ENCODE results near the gene KIAA1671. TPM values are rescaled to one million over a fixed set of nuclear protein-coding genes. Genes with fewer than 3 reads are reported as not detected.
A peak's percentile ranks its signal among the peaks of the same experiment; 100 is the strongest.

KIAA1671 gene
- total and polyA plus RNA-seq, 2 of the 4 experiments (the other 2 are of a cell fraction), result 0.02 TPM; not detected in 1

DNA sequence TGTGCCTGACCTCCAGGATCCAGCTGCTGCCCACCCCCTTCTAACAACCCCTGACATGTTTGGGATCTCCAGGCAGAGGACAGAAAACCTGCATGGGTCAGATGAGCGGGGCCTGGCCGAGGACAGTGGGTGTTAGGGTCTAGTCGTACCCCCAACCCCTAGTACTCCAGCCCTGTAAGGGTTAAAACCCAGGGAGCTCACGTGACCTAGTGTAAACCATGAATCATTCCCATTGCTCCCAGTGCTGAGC is 158.0 kb downstream of the KIAA1671 start:
- no peaks in the 10 kb centered on the region for H3K36me3 ChIP-seq (ENCODE audit: control insufficient read depth, insufficient read depth, low read length)
- H2BK120ac ChIP-seq (ENCODE audit: low read depth, low read length), result no peak overlapping the region
- no peak overlapping the region for H3K4ac ChIP-seq (ENCODE audit: low read depth, low read length)
- no peak overlapping the region for H2BK20ac ChIP-seq (ENCODE audit: low read depth, low read length)
- H3K18ac ChIP-seq (ENCODE audit: low read depth, low read length), result no peak overlapping the region
- in situ Hi-C loops (cut with MboI; ENCODE audit: low sequenced_read_pairs), result no loop called here
- no peak overlapping the region for H4K5ac ChIP-seq (ENCODE audit: low read depth, low read length)
- no peak overlapping the region for H3K23ac ChIP-seq (ENCODE audit: low read depth, low read length)
- no peaks in the 10 kb centered on the region for H3K9me1 ChIP-seq (ENCODE audit: insufficient read depth, low read length)
- ATAC-seq (ENCODE audit: low read depth), result peak; percentile 81
- H3K4me1 ChIP-seq (ENCODE audit: control insufficient read depth, insufficient read depth, low read length), result no peaks in the 10 kb centered on the region; the same call in 1 of the 2 replicates
- no peak overlapping the region for H2BK15ac ChIP-seq (ENCODE audit: low read depth, low read length)
- DNase-seq, result no peak
- H3K14ac ChIP-seq (replicated peaks; ENCODE audit: low read depth, low read length), result no peak overlapping the region
- no peak overlapping the region for H3K9ac ChIP-seq (ENCODE audit: low read depth, low read length)
- intact Hi-C loops (cut with micrococcal nuclease), result no loop called here
- WGBS, 2 experiments (ENCODE audit: extremely low coverage in 2 of 2, insufficient read length in 1 of 2), result no CpG with 5 or more reads among the region's 4 CpGs
- H2AK9ac ChIP-seq (replicated peaks; ENCODE audit: low read depth, low read length, poor library complexity), result no peak overlapping the region
- no peak overlapping the region for H2AK5ac ChIP-seq (ENCODE audit: low read depth, low read length)
- H3K4me2 ChIP-seq (ENCODE audit: low read depth, low read length), result no peak overlapping the region; the same call in 1 of the 2 replicates
- no peak overlapping the region for H4K8ac ChIP-seq (ENCODE audit: low read depth in 2 of 2, low read length in 2 of 2)
- no peaks in the 10 kb centered on the region for H3K79me1 ChIP-seq (ENCODE audit: low read depth in 1 of 2, low read length in 2 of 2)
- no peak overlapping the region for H2BK5ac ChIP-seq (ENCODE audit: low read depth, low read length, poor library complexity, severe bottlenecking)
- dilution Hi-C loops (cut with HindIII; ENCODE audit: low sequenced_read_pairs, unreplicated experiment), result no loop called here
- CTCF ChIA-PET, result interaction anchor here (0.6 kb wide), 2 partner anchors 334 to 469 kb away, joined by 3 to 7 read pairs; no protein-coding TSS in a partner anchor
- no peak overlapping the region for H3K27ac ChIP-seq (ENCODE audit: insufficient read depth, low read length)
- no TSS peak for BruUV-seq (replicated peaks)
- H2AFZ ChIP-seq (replicated peaks; ENCODE audit: low read length, poor library complexity), result no peak overlapping the region
- POLR2A ChIA-PET (ENCODE audit: unreplicated experiment), result no interaction called here
- H4K20me1 ChIP-seq (ENCODE audit: insufficient read depth, low read length), result no peaks in the 10 kb centered on the region
- TF ChIP-seq, protein P1, sequence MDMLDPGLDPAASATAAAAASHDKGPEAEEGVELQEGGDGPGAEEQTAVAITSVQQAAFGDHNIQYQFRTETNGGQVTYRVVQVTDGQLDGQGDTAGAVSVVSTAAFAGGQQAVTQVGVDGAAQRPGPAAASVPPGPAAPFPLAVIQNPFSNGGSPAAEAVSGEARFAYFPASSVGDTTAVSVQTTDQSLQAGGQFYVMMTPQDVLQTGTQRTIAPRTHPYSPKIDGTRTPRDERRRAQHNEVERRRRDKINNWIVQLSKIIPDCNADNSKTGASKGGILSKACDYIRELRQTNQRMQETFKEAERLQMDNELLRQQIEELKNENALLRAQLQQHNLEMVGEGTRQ (IDR thresholded peaks at IDR 0.05; ENCODE audit: low read depth, low read length), result peak; percentile 86
- TF ChIP-seq FOS (IDR thresholded peaks at IDR 0.05; ENCODE audit: low read depth, low read length), result no peak
- no peak for TF ChIP-seq NFE2L2 (IDR thresholded peaks at IDR 0.05; ENCODE audit: low read depth, low read length)
- TF ChIP-seq BHLHE40 (IDR thresholded peaks at IDR 0.05; ENCODE audit: low read depth, low read length), result peak; percentile 45
- peaks cover 11% of the 10 kb centered on the region for H3K27me3 ChIP-seq (ENCODE audit: control insufficient read depth, insufficient read depth, low read length)
- H3K56ac ChIP-seq (ENCODE audit: extremely low read depth, insufficient read depth, low read length), result no peak overlapping the region
- no peak overlapping the region for H4K91ac ChIP-seq (ENCODE audit: insufficient read depth, low read depth, low read length)
- no peak overlapping the region for H3K4me3 ChIP-seq (ENCODE audit: insufficient read depth, low read depth, low read length)
- H3K9me3 ChIP-seq (ENCODE audit: control insufficient read depth, insufficient read depth, low read length), result peaks cover 2% of the 10 kb centered on the region; the same call in 1 of the 2 replicates
